NCI-H128 (cell line): ENCODE results near the gene MOB3A.

Experiments used
- DNase-seq: peaks from one replicate; lab custom pipeline; 2025; ENCODE audit not compliant: unreplicated experiment; lab: John Stamatoyannopoulos, UW

MOB3A gene

DNA sequence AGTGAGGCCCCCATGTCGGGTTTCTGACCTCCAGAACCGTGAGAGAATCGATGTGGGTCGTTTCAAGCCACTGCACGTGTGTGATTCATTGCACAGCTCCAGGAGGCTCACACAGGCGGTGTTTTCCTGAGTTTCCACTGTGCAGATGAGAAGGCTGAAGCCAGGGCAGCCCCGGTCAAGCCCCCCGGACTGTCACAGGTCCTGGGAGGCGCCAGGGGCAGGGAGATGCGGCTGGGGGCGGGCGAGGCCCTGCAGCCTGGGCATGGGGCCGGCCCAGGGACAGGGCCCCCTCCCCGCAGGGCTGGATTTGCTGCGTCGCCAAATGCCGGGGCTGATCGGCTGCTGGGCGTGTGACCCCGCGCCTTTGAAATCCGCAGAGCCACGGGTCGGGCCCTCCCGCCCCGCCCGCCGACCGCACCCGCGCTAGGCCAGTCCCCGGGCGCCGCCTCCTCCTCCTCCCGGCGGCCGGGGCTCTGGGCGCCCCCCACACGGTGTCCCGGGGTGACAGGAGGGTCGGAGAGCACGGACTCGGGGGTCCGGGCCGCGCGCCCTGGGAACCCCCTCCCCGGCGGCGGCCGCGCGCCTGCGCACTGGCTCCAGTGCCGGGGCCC, 35.1 kb downstream of the MOB3A start:
- no peak for DNase-seq

DNA sequence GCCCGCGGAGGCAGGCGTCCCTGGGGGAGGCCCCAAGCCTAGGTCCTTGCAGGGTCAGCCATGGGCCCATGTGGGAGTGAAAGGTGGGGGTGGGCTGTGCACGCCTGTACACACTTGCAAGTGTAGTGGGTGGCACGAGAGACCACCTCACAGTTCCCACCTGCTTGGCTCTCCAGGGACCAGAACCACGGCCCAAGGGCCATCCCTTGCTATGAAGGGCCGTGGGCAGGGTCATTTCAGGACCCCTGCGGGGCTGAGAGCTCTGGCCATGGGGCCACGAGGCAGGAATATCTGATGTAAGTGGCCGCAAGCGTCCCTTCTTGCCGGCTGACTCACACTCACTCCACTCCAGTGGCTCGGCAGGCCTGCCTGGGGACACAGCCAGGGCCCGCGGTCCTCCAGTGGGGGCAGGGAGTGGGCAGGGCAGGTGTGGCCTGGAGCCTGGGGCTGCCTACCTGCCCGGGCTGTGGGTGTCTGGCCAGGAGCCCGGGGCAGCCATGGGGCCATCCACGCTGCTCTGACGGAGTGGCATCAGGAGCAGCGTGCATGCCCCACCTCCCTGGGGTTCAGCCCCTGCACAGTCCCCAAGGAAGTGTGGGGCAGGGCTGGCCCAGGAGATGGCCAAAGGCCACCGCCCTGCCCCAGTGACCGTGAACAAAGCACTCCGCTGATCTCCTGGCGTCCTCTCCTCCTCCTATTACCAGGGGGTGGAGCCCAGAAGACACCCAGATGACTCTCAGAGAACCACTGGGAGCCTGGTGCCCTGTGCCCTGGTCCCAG, 36.5 kb downstream of the MOB3A start:
- DNase-seq = no peak

DNA sequence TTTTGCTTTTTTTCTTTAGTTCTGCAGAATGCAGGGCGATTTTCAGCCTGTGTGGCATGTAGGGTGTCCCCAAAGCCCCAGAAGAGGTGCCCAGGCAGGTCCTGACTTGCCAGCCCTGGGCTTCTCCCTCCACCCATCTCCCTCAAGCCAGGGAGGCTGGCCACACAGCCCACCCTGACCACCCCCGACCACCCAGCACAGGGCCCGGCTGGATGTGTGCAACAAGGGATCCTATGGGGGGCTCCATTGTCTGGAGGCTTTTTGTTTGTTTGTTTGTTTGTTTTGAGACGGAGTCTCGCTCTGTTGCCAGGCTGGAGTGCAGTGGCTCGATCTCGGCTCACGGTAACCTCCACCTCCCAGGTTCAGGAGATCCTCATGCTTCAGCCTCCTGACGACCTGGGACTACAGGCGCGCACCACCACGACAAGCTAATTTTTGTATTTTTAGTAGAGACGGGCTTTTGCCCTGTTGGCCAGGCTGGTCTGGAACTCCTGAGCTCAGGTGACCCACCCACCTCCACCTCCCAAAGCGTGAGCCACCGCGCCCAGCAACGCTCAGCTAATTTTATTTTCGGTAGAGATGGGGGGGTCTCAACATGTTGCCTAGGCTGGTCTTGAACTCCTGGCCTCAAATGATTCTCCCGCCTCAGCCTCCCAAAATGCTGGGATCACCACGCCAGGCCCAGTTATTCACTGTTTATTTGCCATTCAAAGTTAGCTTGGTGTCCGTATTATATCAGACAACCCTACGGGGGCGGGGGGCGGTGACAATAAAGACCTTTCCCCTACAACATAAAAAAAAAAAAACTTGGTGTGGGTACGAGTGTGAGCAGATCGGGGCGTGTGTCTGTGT, 37.3 kb downstream of the MOB3A start:
- no peak for DNase-seq

DNA sequence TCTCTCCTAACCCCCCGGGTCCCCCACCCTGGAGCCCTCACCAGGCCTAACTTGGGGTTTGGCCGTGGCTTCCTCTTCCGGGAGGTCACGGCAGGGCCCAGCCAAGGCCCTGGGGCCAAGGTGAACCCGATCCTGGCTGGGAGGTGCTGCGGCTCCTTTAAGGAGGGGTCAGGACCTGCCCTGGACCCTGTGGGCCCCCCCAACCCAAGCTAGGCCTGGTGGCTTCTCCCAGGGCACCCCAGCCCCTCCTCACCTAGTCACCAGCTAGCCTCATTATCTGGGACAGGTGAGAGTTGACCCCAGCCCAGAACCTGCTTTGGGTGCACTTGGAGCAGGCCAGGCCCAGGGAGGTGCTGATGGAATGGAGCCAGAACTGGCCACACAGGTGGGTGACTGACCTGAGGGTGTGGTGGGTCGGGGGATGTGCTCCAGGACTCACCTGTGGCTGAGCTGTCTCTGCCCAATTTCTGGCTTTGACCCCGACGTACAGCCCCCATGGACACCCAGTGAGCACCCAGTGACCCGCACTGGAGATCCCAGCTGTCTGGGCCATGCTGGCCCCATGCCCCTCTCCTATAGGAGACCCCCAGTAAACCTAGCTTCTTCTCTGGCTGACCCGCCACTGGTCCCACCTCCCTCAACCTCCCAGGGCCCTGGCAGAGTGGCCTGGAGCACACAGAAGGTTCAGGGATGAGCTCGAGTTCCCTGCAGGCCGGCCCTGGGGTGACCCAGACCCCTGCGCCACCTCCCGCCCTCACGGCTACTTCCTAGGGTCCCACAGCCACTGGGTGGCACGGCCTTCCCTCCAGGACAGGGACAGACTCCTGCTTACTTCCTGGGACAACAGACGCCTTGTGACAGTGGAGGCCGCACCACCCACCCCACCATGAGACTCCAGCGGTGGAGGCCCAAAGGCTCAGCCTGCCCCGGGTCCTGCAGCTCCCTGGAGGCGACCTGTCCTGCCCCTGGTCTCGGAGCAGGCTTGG, 38.3 kb downstream of the MOB3A start:
- no peak for DNase-seq

GRCh38 chr19:2056837-2057192, 39.3 kb downstream of the MOB3A start:
- no peak for DNase-seq

- no peak for DNase-seq
Observed at GRCh38 chr19:2055931-2056836, 39.9 kb downstream of the MOB3A start.

DNA sequence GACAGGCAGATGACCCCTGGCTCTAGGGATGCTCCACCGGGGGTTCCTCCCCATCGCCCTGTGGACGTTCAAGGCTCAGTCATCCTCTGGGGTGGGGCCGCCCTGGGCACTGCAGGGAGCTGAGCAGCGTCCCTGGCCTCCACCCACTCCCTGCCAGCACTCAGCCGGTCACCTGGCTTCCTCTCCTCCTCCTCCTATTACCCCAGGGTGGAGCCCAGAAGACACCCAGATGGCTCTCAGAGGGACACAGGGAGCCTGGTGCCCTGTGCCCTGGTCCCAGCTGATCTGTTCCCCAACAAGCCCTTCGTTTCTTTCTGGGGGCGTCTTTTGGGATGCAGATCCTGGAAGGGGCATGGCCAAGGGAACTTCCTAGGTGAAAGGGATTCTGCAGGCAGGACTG, 41.4 kb downstream of the MOB3A start:
- DNase-seq = no peak

GRCh38 chr19:2053601-2054389, 42.3 kb downstream of the MOB3A start:
- no peak for DNase-seq

- no peak for DNase-seq
Observed at GRCh38 chr19:2051773-2052704, 44.1 kb downstream of the MOB3A start.

GRCh38 chr19:2050991-2051772, 44.9 kb downstream of the MOB3A start, which contains the start of gene MKNK2:
MKNK2 (minus strand) TSS chr19:2051244; CDS start chr19:2050851, 393 bp downstream.
- peak; percentile 81 for DNase-seq

- no peak for DNase-seq
Observed at GRCh38 chr19:2050349-2050990, 45.7 kb downstream of the MOB3A start.

GRCh38 chr19:2049741-2050348, 46.3 kb downstream of the MOB3A start:
- peak; percentile 37 for DNase-seq

DNA sequence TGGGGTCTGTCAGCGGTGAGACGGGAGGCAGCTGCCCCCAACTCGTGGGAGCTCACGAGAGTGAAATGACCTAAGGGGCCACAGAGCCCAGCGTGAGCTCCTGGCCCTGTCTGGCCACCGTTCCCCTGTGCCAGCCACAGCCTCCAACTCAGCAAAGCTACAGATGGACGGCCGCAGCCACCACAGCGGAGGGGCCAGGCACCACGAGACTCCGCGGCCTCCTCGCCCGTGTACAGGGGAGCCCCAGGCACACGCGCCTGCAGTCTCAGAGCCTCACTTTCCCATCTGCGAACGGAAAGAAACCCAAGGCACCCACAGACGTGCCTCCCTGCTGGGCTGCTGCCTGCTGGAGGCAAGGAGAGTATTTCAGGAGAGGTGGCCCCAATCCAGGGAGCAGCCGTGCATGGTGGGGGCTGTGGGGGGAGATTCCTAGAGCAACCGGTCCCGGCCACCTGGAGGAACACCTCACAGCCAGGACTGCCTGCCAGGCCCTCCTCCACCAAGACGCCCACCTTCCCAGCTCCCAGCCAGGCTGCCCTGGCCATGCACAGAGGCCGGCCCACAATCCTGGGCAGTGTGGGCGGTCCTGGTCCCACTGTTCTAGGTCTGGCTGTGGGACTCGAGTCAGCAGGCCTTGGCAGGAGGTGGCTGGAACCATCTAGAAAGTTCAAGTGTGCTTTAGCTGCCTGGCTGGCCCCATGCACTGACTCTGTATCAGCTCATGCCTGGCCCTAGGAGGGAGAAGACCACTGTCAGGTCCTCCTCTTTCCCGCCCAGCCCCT, 47.0 kb downstream of the MOB3A start:
- no peak for DNase-seq

DNA sequence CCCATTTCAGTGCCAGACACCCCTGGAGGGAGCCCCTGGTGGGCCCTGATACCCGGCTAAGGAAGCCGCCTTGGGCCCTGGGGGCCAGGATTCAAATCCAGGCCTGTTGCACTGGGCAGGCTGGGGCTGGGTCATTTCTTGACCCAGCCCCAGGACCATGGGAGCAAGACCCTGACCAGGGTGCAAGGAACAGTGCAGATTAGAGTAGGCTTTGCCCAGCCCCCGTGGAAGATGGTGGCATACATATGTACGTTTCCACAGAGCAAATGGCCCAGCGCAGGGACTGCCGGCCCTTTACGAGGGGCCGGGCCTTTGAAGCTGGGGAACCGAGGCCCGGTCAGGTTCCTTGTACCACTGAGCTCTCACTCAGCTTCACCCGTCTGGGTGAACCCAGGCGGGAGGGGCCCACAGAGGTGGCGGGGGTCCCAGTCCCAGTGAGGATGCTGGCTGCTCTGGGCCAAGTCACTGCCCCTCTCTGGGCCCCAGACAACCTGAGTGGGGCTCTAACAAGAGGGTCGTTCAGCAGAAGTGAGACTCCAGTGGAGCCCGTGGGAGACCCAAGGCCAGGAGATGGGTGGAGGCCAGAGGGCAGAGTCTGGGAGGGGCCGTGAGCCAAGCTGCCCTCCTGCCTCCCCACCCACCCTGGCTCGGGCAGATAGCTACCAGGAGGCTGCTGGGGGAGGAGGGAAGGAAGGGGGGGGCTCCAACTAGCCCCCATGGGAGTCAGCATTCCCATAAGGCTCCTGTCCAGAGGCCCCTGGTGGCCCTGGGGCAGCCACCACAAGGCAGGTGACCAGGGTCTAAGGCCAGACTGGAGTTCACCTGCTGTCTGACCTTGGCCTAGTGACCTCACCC, 47.8 kb downstream of the MOB3A start:
- DNase-seq = no peak
